DMS 273 treated with DMSO at 0.1 percent for 48 hours (cell line): ENCODE data around the gene WBP2.

Source experiments
- DNase-seq: peaks from one replicate; lab custom pipeline; 2025; lab: John Stamatoyannopoulos, UW

WBP2 gene

GRCh38 chr17:75827308-75828075 is 27.6 kb downstream of the WBP2 start:
- peak; percentile 92 for DNase-seq

- DNase-seq: no peak
These were observed 28.4 kb downstream of the WBP2 start for GRCh38 chr17:75826561-75827307.

- DNase-seq: no peak
These were observed 29.3 kb downstream of the WBP2 start for GRCh38 chr17:75825748-75826370.

GRCh38 chr17:75825149-75825552 is 30.0 kb downstream of the WBP2 start:
- no peak for DNase-seq

- DNase-seq: no peak
These were observed 30.5 kb downstream of the WBP2 start for GRCh38 chr17:75824666-75825065.

GRCh38 chr17:75824050-75824552 is 31.0 kb downstream of the WBP2 start:
- no peak for DNase-seq

- DNase-seq: no peak
These were observed 31.7 kb downstream of the WBP2 start for GRCh38 chr17:75823257-75824041.

GRCh38 chr17:75822800-75823166 is 32.4 kb downstream of the WBP2 start:
- DNase-seq: no peak

GRCh38 chr17:75822119-75822799 is 32.9 kb downstream of the WBP2 start:
- no peak for DNase-seq

- no peak for DNase-seq
These were observed 33.6 kb downstream of the WBP2 start for GRCh38 chr17:75821552-75821951.

- DNase-seq: no peak
These were observed 34.7 kb downstream of the WBP2 start for GRCh38 chr17:75820094-75821080.

GRCh38 chr17:75819678-75820077 is 35.5 kb downstream of the WBP2 start:
- DNase-seq: no peak

GRCh38 chr17:75819116-75819515 is 36.0 kb downstream of the WBP2 start:
- DNase-seq: no peak

GRCh38 chr17:75818326-75818885 is 36.7 kb downstream of the WBP2 start:
- DNase-seq: no peak

- no peak for DNase-seq
These were observed 37.6 kb downstream of the WBP2 start for GRCh38 chr17:75817571-75817970.

- no peak for DNase-seq
These were observed 38.4 kb downstream of the WBP2 start for GRCh38 chr17:75816693-75817092.

- no peak for DNase-seq
These were observed 39.7 kb downstream of the WBP2 start for GRCh38 chr17:75815399-75815798.

- no peak for DNase-seq
These were observed 40.2 kb downstream of the WBP2 start for GRCh38 chr17:75814900-75815373.

- DNase-seq: no peak
These were observed 41.1 kb downstream of the WBP2 start for GRCh38 chr17:75814021-75814395.
